ENCODE measurements around the gene ASNSD1. TPM values are rescaled to one million over a fixed set of nuclear protein-coding genes. Genes with fewer than 3 reads are reported as not detected.
A peak's percentile ranks its signal among the peaks of the same experiment; 100 is the strongest.

ASNSD1 gene
- total and polyA plus RNA-seq, 2 experiments from 2014 or later, result 61.7 to 63.4 TPM

- Histone ChIP-seq H4K20me1 (ENCODE audit: insufficient read depth) (no peaks in the 10 kb centered on the region), H3K27ac (no peak overlapping the region), H3K9ac (no peak overlapping the region), H3K9me3 (ENCODE audit: low read depth) (no peaks in the 10 kb centered on the region), H3K79me2 (ENCODE audit: insufficient read depth) (no peaks in the 10 kb centered on the region), H3K36me3 (ENCODE audit: low read depth) (no peaks in the 10 kb centered on the region), H3K4me1 (ENCODE audit: insufficient read depth) (peaks cover 12% of the 10 kb centered on the region), H3K27me3 (replicated peaks; ENCODE audit: insufficient read depth) (no peaks in the 10 kb centered on the region), H2AFZ (no peak overlapping the region), H3K4me3 (no peak overlapping the region), H3K9me2 (ENCODE audit: insufficient read depth) (no peaks in the 10 kb centered on the region), H3F3A (ENCODE audit: insufficient read depth) (no peaks in the 10 kb centered on the region), H3K4me2 (ENCODE audit: unreplicated experiment) (no peak overlapping the region)
- DNase-seq, result no peak
- 77 to 80% methylated on average over 5 of the region's 5 CpGs for WGBS, 2 experiments (ENCODE audit: low coverage in 1 of 2, low lambda C conversion rate in 2 of 2, missing lambda C conversion rate in 2 of 2)
- TF ChIP-seq EZH2phosphoT487 (IDR thresholded peaks at IDR 0.05; ENCODE audit: insufficient read depth, low read depth) (no peak), EZH2 (IDR thresholded peaks at IDR 0.05; ENCODE audit: insufficient read depth, poor library complexity, severe bottlenecking) (no peak)
- in situ Hi-C loops (cut with MboI), result no loop called here
Observed at GRCh38 chr2:189633392-189633811, 27.9 kb upstream of the ASNSD1 start.

GRCh38 chr2:189635353-189635752 lies 25.9 kb upstream of the ASNSD1 start:
- in situ Hi-C loops (cut with MboI), result no loop called here
- no peak overlapping the region for H3K27ac ChIP-seq
- WGBS, 2 experiments (ENCODE audit: low coverage in 1 of 2, low lambda C conversion rate in 2 of 2, missing lambda C conversion rate in 2 of 2), result 67 to 78% methylated on average over 2 of the region's 2 CpGs
- H4K20me1 ChIP-seq (ENCODE audit: insufficient read depth), result no peaks in the 10 kb centered on the region
- H3K36me3 ChIP-seq (ENCODE audit: low read depth), result no peaks in the 10 kb centered on the region
- no peaks in the 10 kb centered on the region for H3K27me3 ChIP-seq (replicated peaks; ENCODE audit: insufficient read depth)
- H3K4me1 ChIP-seq (ENCODE audit: insufficient read depth), result peaks cover 12% of the 10 kb centered on the region
- DNase-seq, result no peak
- no peak overlapping the region for H3K4me2 ChIP-seq (ENCODE audit: unreplicated experiment)
- no peaks in the 10 kb centered on the region for H3K79me2 ChIP-seq (ENCODE audit: insufficient read depth)
- no peaks in the 10 kb centered on the region for H3K9me2 ChIP-seq (ENCODE audit: insufficient read depth)
- H3F3A ChIP-seq (ENCODE audit: insufficient read depth), result no peaks in the 10 kb centered on the region
- H3K4me3 ChIP-seq, result no peak overlapping the region
- H3K9ac ChIP-seq, result no peak overlapping the region
- H3K9me3 ChIP-seq (ENCODE audit: low read depth), result no peaks in the 10 kb centered on the region
- H2AFZ ChIP-seq, result no peak overlapping the region
- TF ChIP-seq EZH2phosphoT487 (IDR thresholded peaks at IDR 0.05; ENCODE audit: insufficient read depth, low read depth) (no peak), EZH2 (IDR thresholded peaks at IDR 0.05; ENCODE audit: insufficient read depth, poor library complexity, severe bottlenecking) (no peak)

- WGBS, 2 experiments (ENCODE audit: low coverage in 1 of 2, low lambda C conversion rate in 2 of 2, missing lambda C conversion rate in 2 of 2), result 81 to 87% methylated on average over 4 of the region's 4 CpGs
- in situ Hi-C loops (cut with MboI), result no loop called here
- H3K36me3 ChIP-seq (ENCODE audit: low read depth), result no peaks in the 10 kb centered on the region
Observed at GRCh38 chr2:189638301-189639006, 22.8 kb upstream of the ASNSD1 start.

GRCh38 chr2:189639007-189639609 lies 22.2 kb upstream of the ASNSD1 start:
- in situ Hi-C loops (cut with MboI), result no loop called here

More at GRCh38 chr2:189638301-189639006, 22.8 kb upstream of the ASNSD1 start:
- Histone ChIP-seq H3K27ac (no peak overlapping the region), H4K20me1 (ENCODE audit: insufficient read depth) (no peaks in the 10 kb centered on the region), H3K79me2 (ENCODE audit: insufficient read depth) (no peaks in the 10 kb centered on the region), H3K4me1 (ENCODE audit: insufficient read depth) (peaks cover 12% of the 10 kb centered on the region), H3K9me3 (ENCODE audit: low read depth) (no peaks in the 10 kb centered on the region), H3K9me2 (ENCODE audit: insufficient read depth) (no peaks in the 10 kb centered on the region), H3K4me2 (ENCODE audit: unreplicated experiment) (no peak overlapping the region), H2AFZ (no peak overlapping the region), H3K27me3 (replicated peaks; ENCODE audit: insufficient read depth) (no peaks in the 10 kb centered on the region), H3F3A (ENCODE audit: insufficient read depth) (no peaks in the 10 kb centered on the region), H3K9ac (no peak overlapping the region), H3K4me3 (no peak overlapping the region)
- no peak for DNase-seq
- no peak for TF ChIP-seq EZH2phosphoT487 (IDR thresholded peaks at IDR 0.05; ENCODE audit: insufficient read depth, low read depth)
- TF ChIP-seq EZH2 (IDR thresholded peaks at IDR 0.05; ENCODE audit: insufficient read depth, poor library complexity, severe bottlenecking), result no peak

More at GRCh38 chr2:189639007-189639609, 22.2 kb upstream of the ASNSD1 start:
- Histone ChIP-seq H3K4me3 (no peak overlapping the region), H3K27ac (no peak overlapping the region), H3F3A (ENCODE audit: insufficient read depth) (no peaks in the 10 kb centered on the region), H3K9ac (no peak overlapping the region), H3K4me1 (ENCODE audit: insufficient read depth) (peaks cover 9% of the 10 kb centered on the region), H3K79me2 (ENCODE audit: insufficient read depth) (no peaks in the 10 kb centered on the region), H3K36me3 (ENCODE audit: low read depth) (no peaks in the 10 kb centered on the region), H2AFZ (no peak overlapping the region), H3K27me3 (replicated peaks; ENCODE audit: insufficient read depth) (no peaks in the 10 kb centered on the region), H3K4me2 (ENCODE audit: unreplicated experiment) (no peak overlapping the region), H4K20me1 (ENCODE audit: insufficient read depth) (no peaks in the 10 kb centered on the region), H3K9me2 (ENCODE audit: insufficient read depth) (no peaks in the 10 kb centered on the region), H3K9me3 (ENCODE audit: low read depth) (no peaks in the 10 kb centered on the region)
- peak; percentile 5 for DNase-seq
- TF ChIP-seq EZH2phosphoT487 (IDR thresholded peaks at IDR 0.05; ENCODE audit: insufficient read depth, low read depth) (no peak), EZH2 (IDR thresholded peaks at IDR 0.05; ENCODE audit: insufficient read depth, poor library complexity, severe bottlenecking) (no peak)
- WGBS, 2 experiments (ENCODE audit: low coverage in 1 of 2, low lambda C conversion rate in 2 of 2, missing lambda C conversion rate in 2 of 2), result 46 to 51% methylated on average over 3 of the region's 3 CpGs
